Tibial artery (tissue), 4 donors: ENCODE measurements around the gene OR2D2.
A peak's percentile ranks its signal among the peaks of the same experiment; 100 is the strongest.
"Not testable (repeated sequence)": the region's sequence is repeated elsewhere in the genome, so short reads cannot be mapped to it uniquely, and the experiment has no call there.

Source experiments
- DNase-seq, 2 donors: peaks; one replicate each; pipeline ENCODE4 v3.0.0-alpha.2; 2019
- H3K27ac ChIP-seq, 2 donors: fragments of 200-600 bp; sonication (generic) in 1 of 2; 1 replicate in 1 of 2; 2 replicates in 1 of 2; pipeline ENCODE4 v1.5.1; 2018 to 2019; ENCODE audit warnings: mild to moderate bottlenecking in 1 of 2
- H3K27me3 ChIP-seq, 2 donors: fragments of 200-600 bp; sonication (generic) in 1 of 2; one replicate each; pipeline versions ENCODE4 v1.5.1 to v1.6.0; 2016 to 2019
- H3K36me3 ChIP-seq, 3 donors: fragments of 200-600 bp; sonication (generic) in 2 of 3; one replicate each; pipeline ENCODE4 v1.5.1; 2016 to 2019; ENCODE audit warnings: mild to moderate bottlenecking in 2 of 3
- H3K4me1 ChIP-seq, 4 donors: fragments of 200-600 bp; sonication (generic) in 2 of 4; 1 replicate in 3 of 4; 2 replicates in 1 of 4; pipeline ENCODE4 v1.5.1; 2016 to 2019
- H3K4me3 ChIP-seq, 2 donors: fragments of 200-600 bp; sonication (generic) in 1 of 2; 1 replicate in 1 of 2; 2 replicates in 1 of 2; pipeline ENCODE4 v1.5.1; 2018 to 2019; ENCODE audit warnings: mild to moderate bottlenecking in 2 of 2
- H3K9me3 ChIP-seq, 3 donors: fragments of 200-600 bp; sonication (generic) in 1 of 3; one replicate each; pipeline ENCODE4 v1.5.1; 2016 to 2019
- CTCF ChIP-seq, 2 experiments: fragments of 200-600 bp in 1 of 2; fragments of 450-650 bp in 1 of 2; IDR thresholded peaks; one replicate each; pipeline ENCODE4 v1.5.1; 2017 to 2019; ENCODE audit warnings: antibody characterized with exemption in 2 of 2, mild to moderate bottlenecking in 1 of 2, moderate library complexity in 1 of 2
- intact Hi-C: fragments of 100-400 bp; cut with DNase I; formaldehyde crosslinking; loops from one replicate; pipeline ENCODE4 v1.15.0; 2023; ENCODE audit warnings: low total_unique reads

OR2D2 gene

GRCh38 chr11:6919698-6920097 is 27.4 kb upstream of the OR2D2 start:
- intact Hi-C loops, result no loop called here
- no peaks in the 10 kb centered on the region for H3K4me1 ChIP-seq
- H3K9me3 ChIP-seq, result no peaks in the 10 kb centered on the region
- no peaks in the 10 kb centered on the region for H3K36me3 ChIP-seq
- H3K27ac ChIP-seq, result no peak overlapping the region
- no peak overlapping the region for H3K4me3 ChIP-seq
- no peaks in the 10 kb centered on the region for H3K27me3 ChIP-seq
- no peak for DNase-seq
- TF ChIP-seq CTCF (IDR thresholded peaks at IDR 0.05), result no peak

GRCh38 chr11:6911948-6912347 is 19.6 kb upstream of the OR2D2 start:
- Histone ChIP-seq H3K4me1 (no peaks in the 10 kb centered on the region), H3K27ac (no peak overlapping the region), H3K4me3 (no peak overlapping the region), H3K36me3 (no peaks in the 10 kb centered on the region), H3K27me3 (no peaks in the 10 kb centered on the region), H3K9me3 (no peaks in the 10 kb centered on the region)
- TF ChIP-seq CTCF (IDR thresholded peaks at IDR 0.05), result no peak
- intact Hi-C loops, result no loop called here
- no peak for DNase-seq

GRCh38 chr11:6911378-6911777 is 19.1 kb upstream of the OR2D2 start:
- H3K27me3 ChIP-seq, result no peaks in the 10 kb centered on the region
- no peak for TF ChIP-seq CTCF (IDR thresholded peaks at IDR 0.05)
- H3K4me1 ChIP-seq, result no peaks in the 10 kb centered on the region
- intact Hi-C loops, result no loop called here
- H3K9me3 ChIP-seq, result no peaks in the 10 kb centered on the region
- no peaks in the 10 kb centered on the region for H3K36me3 ChIP-seq
- DNase-seq, result no peak
- no peak overlapping the region for H3K4me3 ChIP-seq
- H3K27ac ChIP-seq, result no peak overlapping the region

GRCh38 chr11:6904804-6905203 is 12.5 kb upstream of the OR2D2 start:
- H3K9me3 ChIP-seq, H3K4me1 ChIP-seq, H3K27me3 ChIP-seq, H3K36me3 ChIP-seq, intact Hi-C loops, H3K27ac ChIP-seq, DNase-seq, H3K4me3 ChIP-seq: not testable (repeated sequence)

- H3K4me3 ChIP-seq, result no peak overlapping the region
- no peak for DNase-seq
- intact Hi-C loops, result no loop called here
- no peaks in the 10 kb centered on the region for H3K4me1 ChIP-seq
- H3K27me3 ChIP-seq, result no peaks in the 10 kb centered on the region
- no peak overlapping the region for H3K27ac ChIP-seq
- H3K36me3 ChIP-seq, result no peaks in the 10 kb centered on the region
- peak in 1 of 2 experiments; percentile 3 for TF ChIP-seq CTCF (IDR thresholded peaks at IDR 0.05)
- H3K9me3 ChIP-seq, result no peaks in the 10 kb centered on the region
Observed at GRCh38 chr11:6900327-6900999, 8.2 kb upstream of the OR2D2 start.

GRCh38 chr11:6898911-6899310 is 6.6 kb upstream of the OR2D2 start:
- no peaks in the 10 kb centered on the region for H3K4me1 ChIP-seq
- H3K9me3 ChIP-seq, result no peaks in the 10 kb centered on the region
- DNase-seq, result no peak
- intact Hi-C loops, result loop anchor here (2.0 kb wide), 1 partner anchor 38 kb away; no protein-coding TSS in a partner anchor
- H3K27me3 ChIP-seq, result no peaks in the 10 kb centered on the region
- H3K27ac ChIP-seq, result no peak overlapping the region
- no peak for TF ChIP-seq CTCF (IDR thresholded peaks at IDR 0.05)
- H3K4me3 ChIP-seq, result no peak overlapping the region
- no peaks in the 10 kb centered on the region for H3K36me3 ChIP-seq
